Naive B cell (primary cell): ENCODE data around the gene SMYD3. TPM values are rescaled to one million over a fixed set of nuclear protein-coding genes. Genes with fewer than 3 reads are reported as not detected.

ENCODE experiments used
- ATAC-seq, 2 donors: fragments of 150-1000 bp; cut with Tn5 transposase; 2 replicates each; pipeline ENCODE4 v1.10.0; 2021; ENCODE audit warnings: low read depth in 2 of 2, mild to moderate bottlenecking in 2 of 2, moderate library complexity in 2 of 2
- DNase-seq: peaks from one replicate; pipeline ENCODE4 v3.0.0; 2022
- H3K27ac Mint-ChIP-seq, 6 donors: one replicate each; pipeline ENCODE4 v1.8.0; 2020 to 2022; ENCODE audit warnings: mild to moderate bottlenecking in 6 of 6, mixed read lengths in 6 of 6, moderate library complexity in 5 of 6, inconsistent platforms in 2 of 6
- H3K27me3 Mint-ChIP-seq, 3 donors: one replicate each; pipeline ENCODE4 v1.8.0; 2021 to 2022; ENCODE audit warnings: mixed read lengths in 3 of 3, mild to moderate bottlenecking in 1 of 3
- H3K36me3 Mint-ChIP-seq, 2 donors: one replicate each; pipeline ENCODE4 v1.8.0; 2020 to 2022; ENCODE audit warnings: mixed read lengths in 2 of 2, inconsistent platforms in 1 of 2, mild to moderate bottlenecking in 1 of 2
- H3K4me1 Mint-ChIP-seq, 3 donors: one replicate each; pipeline ENCODE4 v1.8.0; 2020 to 2022; ENCODE audit warnings: mixed read lengths in 3 of 3, inconsistent platforms in 1 of 3, mild to moderate bottlenecking in 1 of 3, moderate library complexity in 1 of 3
- H3K4me3 Mint-ChIP-seq, 8 donors: one replicate each; pipeline ENCODE4 v1.8.0; 2020 to 2022; ENCODE audit warnings: mild to moderate bottlenecking in 8 of 8, mixed read lengths in 8 of 8, moderate library complexity in 8 of 8, inconsistent platforms in 2 of 8
- H3K9me3 Mint-ChIP-seq, 7 donors: one replicate each; pipeline ENCODE4 v1.8.0; 2020 to 2022; ENCODE audit warnings: mixed read lengths in 7 of 7, mild to moderate bottlenecking in 5 of 7, inconsistent platforms in 2 of 7, moderate library complexity in 1 of 7
- polyA plus RNA-seq, 6 donors: library from polyadenylated mRNA; unstranded; fragments of 300-500 nt; fragmentation: Illumina TruSeq; gene quantifications; one replicate each; pipeline ENCODE4 v1.2.3, GENCODE V29; 2021; ENCODE audit warnings: low read depth in 6 of 6

Gene SMYD3
- polyA plus RNA-seq, 6 donors from 2014 or later, result 15.8 to 27.3 (median 19.5) TPM

DNA sequence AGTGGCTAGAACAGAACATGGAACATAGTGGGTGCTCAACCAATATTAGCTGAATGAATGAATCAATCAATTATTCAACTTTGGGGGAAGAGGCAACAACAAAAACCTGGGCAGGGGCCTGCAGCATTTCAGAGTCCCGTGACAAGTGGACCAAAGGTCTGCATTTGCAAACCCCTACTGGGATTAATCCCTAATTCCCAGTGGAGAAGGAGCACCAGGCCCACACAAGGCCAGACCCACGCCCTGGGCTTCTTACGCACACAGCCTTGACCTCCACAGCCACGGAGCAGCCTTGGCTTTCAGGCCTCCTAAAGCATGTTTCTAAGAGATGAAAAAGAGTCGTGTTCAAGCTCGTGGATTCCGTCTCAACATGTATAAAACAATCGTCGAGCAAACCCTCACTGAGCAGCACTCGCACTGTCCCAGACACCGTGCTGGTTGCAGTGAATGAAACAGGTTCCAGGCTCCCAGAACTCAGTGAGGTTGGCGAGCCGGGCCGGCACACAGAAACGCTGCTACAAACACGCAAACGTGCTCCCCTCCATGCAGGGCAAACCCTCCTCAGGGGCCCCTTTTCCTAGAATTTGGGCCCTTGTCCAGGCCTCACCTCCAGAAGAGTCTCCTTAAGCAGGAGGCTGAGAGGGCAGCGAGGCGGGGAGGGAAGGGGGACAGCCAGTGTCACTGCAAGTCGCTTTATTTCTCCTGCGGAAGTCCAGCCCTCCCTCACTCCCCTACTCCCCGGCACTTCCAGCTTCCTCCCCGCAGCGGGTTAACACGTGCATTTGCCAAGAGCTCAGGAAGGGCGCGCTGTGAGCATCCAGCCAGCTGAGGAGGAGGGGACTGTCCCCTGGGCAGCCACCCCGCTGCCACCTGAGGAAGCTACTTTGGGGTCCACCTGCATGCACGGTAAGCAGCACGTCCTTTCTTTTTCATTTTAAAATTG, 795.8 kb downstream of the SMYD3 start:
- no peak for ATAC-seq
- H3K27me3 Mint-ChIP-seq, result peaks cover 0 to 8% (median 0%) of the 10 kb centered on the region in 3 donors
- no peak overlapping the region for H3K4me3 Mint-ChIP-seq
- H3K4me1 Mint-ChIP-seq, result peaks cover 0 to 13% (median 4%) of the 10 kb centered on the region in 3 donors
- no peaks in the 10 kb centered on the region for H3K9me3 Mint-ChIP-seq
- no peaks in the 10 kb centered on the region for H3K36me3 Mint-ChIP-seq
- H3K27ac Mint-ChIP-seq, result no peak overlapping the region
- DNase-seq, result no peak

DNA sequence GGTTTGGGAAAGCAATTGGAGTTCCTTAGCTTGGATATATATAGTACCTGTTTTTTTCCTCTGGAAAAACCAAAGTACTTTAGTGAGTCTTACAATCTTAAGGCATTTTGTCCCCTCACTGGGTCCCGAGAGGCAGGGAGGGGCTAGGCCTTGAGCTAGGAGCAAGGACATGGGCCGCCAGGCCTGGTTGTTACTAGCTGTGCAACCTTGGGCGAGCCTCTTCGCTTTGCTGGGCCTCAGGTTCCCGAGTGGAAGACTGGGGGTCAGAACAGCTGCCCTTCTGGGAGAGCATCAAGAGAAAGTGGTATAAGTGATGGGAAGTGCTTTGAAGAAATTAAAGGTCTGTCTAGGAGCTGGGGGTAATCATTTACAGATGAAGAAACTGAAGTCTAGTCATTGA, 799.1 kb downstream of the SMYD3 start:
- DNase-seq, result no peak
- H3K36me3 Mint-ChIP-seq, result no peaks in the 10 kb centered on the region
- H3K27ac Mint-ChIP-seq, result no peak overlapping the region
- no peak overlapping the region for H3K4me3 Mint-ChIP-seq
- no peaks in the 10 kb centered on the region for H3K9me3 Mint-ChIP-seq
- peaks cover 0 to 8% (median 0%) of the 10 kb centered on the region in 3 donors for H3K27me3 Mint-ChIP-seq
- no peak for ATAC-seq
- H3K4me1 Mint-ChIP-seq, result peaks cover 0 to 10% (median 4%) of the 10 kb centered on the region in 3 donors

- H3K36me3 Mint-ChIP-seq, result no peaks in the 10 kb centered on the region
- H3K9me3 Mint-ChIP-seq, result no peaks in the 10 kb centered on the region
- peaks cover 4 to 7% (median 6%) of the 10 kb centered on the region in 3 donors for H3K4me1 Mint-ChIP-seq
- DNase-seq, result no peak
- no peaks in the 10 kb centered on the region for H3K27me3 Mint-ChIP-seq
- no peak overlapping the region for H3K27ac Mint-ChIP-seq
- no peak overlapping the region for H3K4me3 Mint-ChIP-seq
- ATAC-seq, result no peak
Measured at GRCh38 chr1:245704765-245705164, 802.3 kb downstream of the SMYD3 start.

GRCh38 chr1:245704341-245704740, 802.7 kb downstream of the SMYD3 start:
- H3K4me1 Mint-ChIP-seq, result peaks cover 8 to 11% (median 10%) of the 10 kb centered on the region in 3 donors
- no peak overlapping the region for H3K27ac Mint-ChIP-seq
- H3K27me3 Mint-ChIP-seq, result no peaks in the 10 kb centered on the region
- no peaks in the 10 kb centered on the region for H3K36me3 Mint-ChIP-seq
- H3K9me3 Mint-ChIP-seq, result no peaks in the 10 kb centered on the region
- no peak overlapping the region for H3K4me3 Mint-ChIP-seq
- no peak for ATAC-seq
- no peak for DNase-seq

GRCh38 chr1:245702346-245702745, 804.7 kb downstream of the SMYD3 start:
- no peaks in the 10 kb centered on the region for H3K36me3 Mint-ChIP-seq
- no peaks in the 10 kb centered on the region for H3K27me3 Mint-ChIP-seq
- no peaks in the 10 kb centered on the region for H3K9me3 Mint-ChIP-seq
- peak overlapping the region in 1 of 6 donors; percentile 34 for H3K27ac Mint-ChIP-seq
- no peak for ATAC-seq
- no peak overlapping the region for H3K4me3 Mint-ChIP-seq
- DNase-seq, result no peak
- H3K4me1 Mint-ChIP-seq, result peaks cover 16 to 20% (median 20%) of the 10 kb centered on the region in 3 donors

DNA sequence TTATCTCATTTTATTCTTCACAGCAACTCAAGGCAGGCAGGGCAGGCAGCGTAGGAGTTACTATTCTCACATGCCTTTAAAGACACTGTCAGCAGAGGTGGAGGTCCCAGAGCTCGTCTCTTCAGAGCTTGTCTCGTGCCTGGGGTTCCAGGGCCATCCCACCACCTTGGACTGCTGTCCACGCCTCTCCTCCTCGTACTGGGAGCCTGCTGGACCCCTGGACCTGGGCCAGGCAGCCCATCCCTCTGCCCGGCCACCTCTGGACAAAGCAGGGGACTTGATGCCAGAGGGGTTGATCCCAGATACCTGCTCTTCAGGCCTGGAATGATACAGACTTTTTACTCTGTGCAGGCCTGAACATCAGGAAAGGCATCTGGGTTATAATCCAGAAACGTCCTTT, 805.4 kb downstream of the SMYD3 start:
- peaks cover 16 to 20% (median 20%) of the 10 kb centered on the region in 3 donors for H3K4me1 Mint-ChIP-seq
- no peaks in the 10 kb centered on the region for H3K9me3 Mint-ChIP-seq
- H3K27me3 Mint-ChIP-seq, result no peaks in the 10 kb centered on the region
- peak overlapping the region in 2 of 6 donors; percentile 18 to 94 for H3K27ac Mint-ChIP-seq
- ATAC-seq (no peak), DNase-seq (no peak)
- no peaks in the 10 kb centered on the region for H3K36me3 Mint-ChIP-seq
- no peak overlapping the region for H3K4me3 Mint-ChIP-seq

DNA sequence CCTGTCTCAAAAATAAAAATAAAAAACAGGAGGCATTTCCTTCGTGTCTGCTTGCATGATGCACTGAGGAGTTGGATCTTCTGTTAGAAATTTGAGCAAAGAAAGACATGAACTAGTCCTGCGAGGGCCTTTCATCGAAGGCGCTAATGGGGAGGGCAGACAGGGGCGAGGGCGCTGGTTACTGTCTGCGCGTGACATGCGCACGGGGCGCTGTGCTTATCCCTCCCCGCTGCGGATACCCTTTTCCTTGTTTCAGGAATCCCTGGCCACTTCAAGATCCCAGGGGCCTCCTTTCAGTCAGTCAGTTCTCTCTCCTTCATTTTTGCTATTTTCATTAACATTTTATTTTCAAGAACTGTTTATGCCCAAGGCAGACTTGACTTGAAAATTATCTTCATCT, 806.4 kb downstream of the SMYD3 start:
- Mint-ChIP-seq H3K4me3 (no peak overlapping the region), H3K36me3 (no peaks in the 10 kb centered on the region), H3K9me3 (no peaks in the 10 kb centered on the region), H3K27me3 (no peaks in the 10 kb centered on the region), H3K27ac (no peak overlapping the region), H3K4me1 (peaks cover 16 to 20% (median 20%) of the 10 kb centered on the region in 3 donors)
- ATAC-seq (no peak), DNase-seq (no peak)

Other genes starting within 250 kb of the SMYD3 start
- 10 to 100 TPM; 19.2 to 24.0 (median 22.6) TPM for gene TFB2M, start 59.0 kb upstream of the SMYD3 start, polyA plus RNA-seq
- 10 to 100 TPM; 24.1 to 61.5 (median 45.4) TPM for gene CNST, start 59.2 kb upstream of the SMYD3 start, polyA plus RNA-seq
- 10 to 100 TPM in 3 of 6 donors, 1 to 10 TPM in 3; 5.6 to 13.4 (median 10.7) TPM for gene SCCPDH, start 217.1 kb upstream of the SMYD3 start, polyA plus RNA-seq